Measurements from ENCODE around the gene TMEM42. TPM values are rescaled to one million over a fixed set of nuclear protein-coding genes. Genes with fewer than 3 reads are reported as not detected.
A peak's percentile ranks its signal among the peaks of the same experiment; 100 is the strongest.
"Not testable (repeated sequence)": the region's sequence is repeated elsewhere in the genome, so short reads cannot be mapped to it uniquely, and the experiment has no call there.

The TMEM42 gene
- polyA plus RNA-seq (ENCODE audit: low read depth in 6 of 6) = 10 to 100 TPM; 40.8 to 77.0 (median 47.2) TPM

DNA sequence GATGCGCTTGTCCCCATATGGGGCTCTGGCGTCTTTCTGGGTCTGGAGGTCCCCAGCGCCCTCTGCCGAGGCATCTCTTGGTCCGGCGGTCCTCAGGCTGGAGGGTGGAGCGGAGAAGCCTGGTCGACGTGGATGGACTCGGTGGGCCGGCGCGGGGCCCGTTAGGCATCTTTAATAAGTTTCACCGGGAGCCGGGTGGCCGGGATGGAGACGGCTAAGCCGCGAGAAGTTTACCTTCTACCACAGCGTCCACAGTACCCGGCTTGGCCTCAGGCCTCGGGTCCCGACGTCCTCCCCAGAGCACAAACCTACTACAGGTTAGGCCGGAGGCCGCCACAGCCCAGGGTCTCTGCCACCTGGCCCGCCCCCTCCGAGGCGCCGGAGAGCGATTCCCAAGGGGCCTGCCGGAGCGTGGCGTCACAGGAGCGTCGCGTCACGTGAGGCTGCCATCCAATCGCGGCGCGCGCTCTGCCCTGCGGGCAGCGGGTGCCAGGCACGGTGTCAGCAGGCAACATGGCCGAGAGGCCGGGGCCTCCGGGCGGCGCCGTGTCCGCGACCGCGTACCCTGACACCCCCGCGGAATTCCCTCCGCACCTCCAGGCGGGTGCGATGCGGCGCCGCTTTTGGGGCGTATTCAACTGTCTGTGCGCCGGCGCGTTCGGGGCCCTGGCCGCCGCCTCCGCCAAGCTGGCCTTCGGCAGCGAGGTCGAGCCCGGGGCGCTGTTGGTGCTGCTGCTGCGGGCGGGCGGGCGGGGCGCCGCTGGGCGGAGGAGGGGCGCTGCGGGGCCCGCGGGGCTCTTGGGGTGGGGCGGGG is at the start of gene TMEM42:
TSS of gene TMEM42 (plus strand) at position 501 of the 814 bp plus-strand sequence. CDS start at position 514, 13 bp downstream.
- peaks cover 0 to 2% of the 10 kb centered on the region in 2 donors for H3K36me3 Mint-ChIP-seq
- peak; percentile 92 for DNase-seq
- no peaks in the 10 kb centered on the region for H3K27me3 Mint-ChIP-seq
- no peaks in the 10 kb centered on the region for H3K9me3 Mint-ChIP-seq
- peak within 1 kb of the TSS; percentile 87 to 98 (median 96) for H3K27ac Mint-ChIP-seq
- peak within 1 kb of the TSS; percentile 86 to 94 (median 92) for H3K4me3 Mint-ChIP-seq
- peak; percentile 90 to 93 for ATAC-seq (ENCODE audit: low read depth in 2 of 2)
- peaks cover 17 to 34% (median 18%) of the 10 kb centered on the region in 3 donors for H3K4me1 Mint-ChIP-seq

DNA sequence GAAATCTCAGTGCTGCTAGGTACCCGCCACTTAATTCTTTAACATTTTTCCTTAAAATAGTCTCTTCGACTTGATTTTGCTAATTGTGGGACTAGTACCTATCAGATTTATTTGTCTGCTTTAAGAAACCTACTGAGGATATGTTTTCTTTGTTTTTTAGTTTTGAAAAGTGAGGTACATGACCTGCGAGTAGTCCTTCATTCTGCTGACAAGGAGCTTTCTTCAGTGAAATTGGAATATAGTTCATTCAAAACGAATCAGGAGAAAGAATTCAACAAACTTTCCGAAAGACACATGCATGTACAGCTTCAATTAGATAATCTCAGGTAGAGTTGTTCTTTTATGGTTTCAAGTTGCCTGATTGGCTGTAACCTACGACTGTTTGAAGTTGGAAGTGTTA is 47.0 kb upstream of the TMEM42 start:
- Mint-ChIP-seq H3K27me3 (no peaks in the 10 kb centered on the region), H3K4me1 (no peaks in the 10 kb centered on the region), H3K4me3 (no peak overlapping the region), H3K27ac (no peak overlapping the region), H3K36me3 (peaks cover 0 to 5% of the 10 kb centered on the region in 2 donors), H3K9me3 (peaks cover 0 to 7% (median 3%) of the 10 kb centered on the region in 7 donors)
- ATAC-seq (ENCODE audit: low read depth in 2 of 2) = no peak
- no peak for DNase-seq

DNA sequence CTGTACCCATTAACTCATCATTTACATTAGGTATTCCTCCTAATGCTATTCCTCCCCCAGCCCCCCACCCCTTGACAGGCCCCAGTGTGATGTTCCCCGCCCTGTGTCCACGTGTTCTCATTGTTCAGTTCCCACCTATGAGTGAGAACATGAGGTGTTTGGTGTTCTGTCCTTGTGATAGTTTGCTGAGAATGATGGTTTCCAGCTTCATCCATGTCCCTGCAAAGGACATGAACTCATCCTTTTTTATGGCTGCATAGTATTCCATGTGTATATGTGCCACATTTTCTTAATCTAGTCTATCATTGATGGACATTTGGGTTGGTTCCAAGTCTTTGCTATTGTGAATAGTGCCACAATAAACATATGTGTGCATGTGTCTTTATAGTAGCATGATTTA is 45.4 kb upstream of the TMEM42 start:
- DNase-seq; H3K4me3 Mint-ChIP-seq; H3K36me3 Mint-ChIP-seq; ATAC-seq (ENCODE audit: low read depth in 2 of 2); H3K27ac Mint-ChIP-seq; H3K27me3 Mint-ChIP-seq; H3K4me1 Mint-ChIP-seq; H3K9me3 Mint-ChIP-seq: not testable (repeated sequence)

DNA sequence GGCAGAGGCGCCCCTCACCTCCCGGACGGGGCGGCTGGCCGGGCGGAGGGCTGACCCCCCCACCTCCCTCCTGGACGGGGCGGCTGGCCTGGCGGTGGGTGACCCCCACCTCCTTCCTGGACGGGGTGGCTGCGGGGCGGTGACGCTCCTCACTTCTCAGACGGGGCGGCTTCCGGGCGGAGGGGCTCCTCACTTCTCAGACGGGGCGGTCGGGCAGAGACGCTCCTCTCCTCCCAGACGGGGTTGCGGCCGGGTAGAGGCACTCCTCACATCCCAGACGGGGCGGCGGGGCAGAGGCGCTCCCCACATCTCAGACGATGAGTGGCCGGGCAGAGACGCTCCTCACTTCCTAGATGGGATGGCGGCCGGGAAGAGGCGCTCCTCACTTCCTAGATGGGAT is 40.5 kb upstream of the TMEM42 start:
- not testable (repeated sequence) for H3K27me3 Mint-ChIP-seq; ATAC-seq (ENCODE audit: low read depth in 2 of 2); H3K27ac Mint-ChIP-seq; H3K4me3 Mint-ChIP-seq; H3K36me3 Mint-ChIP-seq; H3K4me1 Mint-ChIP-seq; DNase-seq
- peaks cover 2 to 12% (median 6%) of the 10 kb centered on the region in 7 donors for H3K9me3 Mint-ChIP-seq

DNA sequence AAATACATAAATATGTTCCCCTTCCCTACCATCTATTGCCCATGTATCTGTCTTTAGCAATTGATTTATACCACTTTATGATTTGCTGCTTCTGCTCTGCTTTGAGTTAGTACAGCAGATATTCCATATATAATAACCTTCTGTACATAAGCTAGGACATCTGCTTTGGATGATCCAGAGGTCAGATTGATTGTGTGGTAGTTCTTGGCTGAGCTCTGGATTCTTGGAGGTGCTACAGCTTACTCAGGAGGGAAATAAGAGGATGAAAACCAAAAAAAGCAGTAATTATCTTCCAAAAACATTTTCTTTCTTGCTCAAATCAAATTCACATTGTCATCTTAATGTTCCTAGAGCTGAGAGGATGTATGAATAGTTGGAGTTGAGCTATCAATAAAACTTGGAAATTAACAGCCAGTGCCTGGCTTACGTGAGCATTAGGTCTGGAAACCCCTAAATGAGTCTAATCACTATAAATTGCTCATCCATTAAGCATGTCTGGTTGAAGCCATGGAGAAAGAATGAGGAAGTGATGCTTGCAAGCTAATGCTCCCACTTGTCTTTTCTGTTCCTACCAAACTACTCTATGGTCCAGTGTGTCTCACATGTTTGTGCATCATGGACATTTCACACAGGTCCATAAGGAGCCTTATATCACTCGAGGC is 36.3 kb upstream of the TMEM42 start:
- peak overlapping the region in 1 of 6 donors; percentile 61 for H3K27ac Mint-ChIP-seq
- ATAC-seq (ENCODE audit: low read depth in 2 of 2) (no peak), DNase-seq (no peak)
- H3K36me3 Mint-ChIP-seq = no peaks in the 10 kb centered on the region
- H3K27me3 Mint-ChIP-seq = no peaks in the 10 kb centered on the region
- H3K9me3 Mint-ChIP-seq = peaks cover 0 to 8% (median 3%) of the 10 kb centered on the region in 7 donors
- H3K4me1 Mint-ChIP-seq = peaks cover 0 to 20% (median 0%) of the 10 kb centered on the region in 3 donors
- no peak overlapping the region for H3K4me3 Mint-ChIP-seq

DNA sequence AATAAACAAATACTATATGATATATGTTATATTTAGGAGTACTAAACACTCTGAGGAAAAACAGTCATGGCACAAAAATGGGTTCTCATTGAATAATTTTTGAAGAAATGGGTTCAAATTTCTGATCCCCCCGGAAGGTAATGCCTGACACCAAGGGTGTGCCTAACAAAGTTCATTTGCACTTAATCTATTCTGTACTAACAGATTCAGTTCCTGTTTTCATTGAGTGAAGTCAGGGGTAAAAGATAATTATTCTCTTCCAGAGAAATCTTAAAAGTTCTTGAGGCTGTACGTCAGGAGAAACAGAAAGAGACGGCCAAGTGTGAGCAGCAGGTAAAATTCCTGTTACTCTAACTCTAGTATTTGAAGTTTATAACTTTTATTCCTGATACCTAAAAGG is 34.5 kb upstream of the TMEM42 start:
- H3K27ac Mint-ChIP-seq = no peak overlapping the region
- no peak overlapping the region for H3K4me3 Mint-ChIP-seq
- DNase-seq (no peak), ATAC-seq (ENCODE audit: low read depth in 2 of 2) (peak; percentile 18 to 20)
- peaks cover 0 to 20% (median 0%) of the 10 kb centered on the region in 3 donors for H3K4me1 Mint-ChIP-seq
- H3K27me3 Mint-ChIP-seq = no peaks in the 10 kb centered on the region
- no peaks in the 10 kb centered on the region for H3K36me3 Mint-ChIP-seq
- peaks cover 0 to 4% (median 3%) of the 10 kb centered on the region in 7 donors for H3K9me3 Mint-ChIP-seq

DNA sequence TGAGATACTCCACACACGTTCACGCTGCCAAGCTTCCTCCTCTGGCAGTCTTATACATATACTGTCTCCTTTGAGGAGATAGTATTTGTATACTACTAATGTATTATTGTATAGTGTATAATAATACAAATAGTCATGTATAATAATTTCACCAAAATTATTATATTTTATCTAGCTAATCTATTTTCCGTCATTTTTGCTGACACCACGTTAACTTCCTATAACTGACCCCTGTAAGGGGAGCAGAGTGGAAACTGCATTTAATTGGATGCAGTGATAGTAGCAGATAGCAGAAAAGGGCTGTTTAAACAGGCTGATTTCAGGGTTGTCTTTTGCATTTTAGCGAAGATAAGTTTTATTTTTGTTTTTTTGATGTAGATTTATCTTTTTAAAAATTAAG is 30.5 kb upstream of the TMEM42 start:
- no peaks in the 10 kb centered on the region for H3K27me3 Mint-ChIP-seq
- no peak overlapping the region for H3K27ac Mint-ChIP-seq

DNA sequence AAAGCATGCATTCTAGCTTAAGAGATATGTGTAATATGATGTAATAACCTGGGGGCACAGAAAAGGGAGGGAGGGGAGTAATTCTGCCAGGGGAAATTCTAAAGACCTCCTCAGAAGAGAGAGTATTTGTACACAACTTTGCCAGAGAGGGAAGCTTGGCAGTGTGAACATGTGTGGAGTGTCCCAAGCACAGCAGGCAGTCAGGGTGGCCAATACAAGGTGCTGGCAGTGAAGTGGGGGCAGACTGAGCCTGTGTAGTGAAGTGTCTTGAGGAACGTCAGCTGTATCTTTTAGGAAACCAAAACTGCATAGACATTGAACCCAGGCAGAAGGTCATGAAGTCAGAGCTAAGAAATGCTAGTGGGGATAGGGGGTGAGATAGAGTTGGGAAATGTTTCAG is 29.7 kb upstream of the TMEM42 start:
- peaks cover 0 to 9% (median 0%) of the 10 kb centered on the region in 3 donors for H3K4me1 Mint-ChIP-seq
- H3K27ac Mint-ChIP-seq = peak overlapping the region in 1 of 6 donors; percentile 87
- peaks cover 6 to 16% of the 10 kb centered on the region in 2 donors for H3K36me3 Mint-ChIP-seq
- peaks cover 6 to 15% (median 12%) of the 10 kb centered on the region in 7 donors for H3K9me3 Mint-ChIP-seq
- H3K27me3 Mint-ChIP-seq = no peaks in the 10 kb centered on the region
- no peak for DNase-seq
- H3K4me3 Mint-ChIP-seq = no peak overlapping the region
- no peak for ATAC-seq (ENCODE audit: low read depth in 2 of 2)

More for the DNA sequence above, 30.5 kb upstream of the TMEM42 start:
- H3K4me3 Mint-ChIP-seq = no peak overlapping the region
- ATAC-seq (ENCODE audit: low read depth in 2 of 2) (no peak), DNase-seq (no peak)
- peaks cover 4 to 7% (median 5%) of the 10 kb centered on the region in 7 donors for H3K9me3 Mint-ChIP-seq
- H3K4me1 Mint-ChIP-seq = peaks cover 0 to 14% (median 0%) of the 10 kb centered on the region in 3 donors
- peaks cover 0 to 8% of the 10 kb centered on the region in 2 donors for H3K36me3 Mint-ChIP-seq

DNA sequence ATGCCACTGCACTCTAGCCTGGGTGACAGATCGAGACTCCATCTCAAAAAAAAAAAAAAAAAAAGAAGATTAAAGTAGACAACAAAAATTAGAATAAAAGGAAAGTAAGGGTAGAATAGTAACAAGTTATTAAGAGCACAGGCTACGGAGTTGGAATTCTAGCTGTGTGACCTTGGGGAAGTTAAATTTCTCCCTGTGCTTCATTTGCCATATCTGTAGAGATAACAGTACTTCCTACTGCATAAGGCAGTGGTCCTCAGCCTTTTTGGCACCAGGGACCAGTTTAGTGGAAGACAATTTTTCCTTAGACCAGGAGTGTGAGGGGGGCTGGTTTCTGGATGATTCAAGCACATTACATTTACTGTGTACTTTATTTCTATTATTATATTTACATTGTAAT is 28.7 kb upstream of the TMEM42 start:
- H3K4me3 Mint-ChIP-seq = no peak overlapping the region
- H3K4me1 Mint-ChIP-seq = no peaks in the 10 kb centered on the region
- peaks cover 6 to 18% of the 10 kb centered on the region in 2 donors for H3K36me3 Mint-ChIP-seq
- no peaks in the 10 kb centered on the region for H3K27me3 Mint-ChIP-seq
- peak overlapping the region in 2 of 6 donors; percentile 66 to 69 for H3K27ac Mint-ChIP-seq
- peaks cover 6 to 23% (median 14%) of the 10 kb centered on the region in 7 donors for H3K9me3 Mint-ChIP-seq
- ATAC-seq (ENCODE audit: low read depth in 2 of 2) (no peak), DNase-seq (no peak)

DNA sequence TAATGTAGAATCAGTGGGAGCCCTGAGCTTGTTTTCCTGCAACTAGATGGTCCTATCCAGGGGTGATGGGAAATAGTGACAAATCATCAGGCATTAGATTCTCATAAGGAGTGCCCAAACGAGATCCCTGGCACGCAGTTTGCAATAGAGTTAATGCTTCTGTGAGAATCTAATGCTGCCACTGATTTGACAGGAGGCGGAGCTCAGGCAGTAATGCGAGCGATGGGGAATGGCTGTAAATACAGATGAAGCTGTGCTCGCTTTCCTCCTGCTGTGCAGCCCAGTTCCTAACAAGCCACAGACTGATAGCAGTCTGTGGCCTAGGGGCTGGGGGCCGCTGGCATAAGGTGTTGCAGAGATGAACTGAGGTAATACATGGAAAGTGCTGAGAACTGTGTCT is 28.3 kb upstream of the TMEM42 start:
- no peak for DNase-seq
- Mint-ChIP-seq H3K36me3 (peaks cover 6 to 18% of the 10 kb centered on the region in 2 donors), H3K27me3 (no peaks in the 10 kb centered on the region), H3K4me1 (no peaks in the 10 kb centered on the region), H3K9me3 (peaks cover 6 to 23% (median 14%) of the 10 kb centered on the region in 7 donors), H3K4me3 (no peak overlapping the region), H3K27ac (no peak overlapping the region)
- ATAC-seq (ENCODE audit: low read depth in 2 of 2) = no peak

DNA sequence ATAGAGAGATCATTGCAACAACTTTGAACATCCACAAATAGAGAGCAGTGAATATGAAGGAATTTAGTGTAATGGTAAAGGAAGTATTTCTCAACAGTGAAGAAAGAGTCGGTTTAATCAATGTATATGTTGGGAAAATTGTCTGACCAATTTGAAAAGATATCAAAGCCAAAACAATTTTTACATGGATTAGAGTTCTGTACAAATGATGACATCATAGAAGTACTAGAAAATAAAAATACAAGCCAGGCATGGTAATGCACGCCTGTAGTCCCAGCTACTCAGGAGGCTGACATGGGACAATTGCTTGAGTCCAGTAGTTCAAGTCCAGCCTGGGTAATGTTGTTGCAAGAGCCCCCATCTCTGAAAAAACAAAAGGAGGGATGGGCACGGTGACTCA is 26.0 kb upstream of the TMEM42 start:
- Mint-ChIP-seq H3K9me3 (peaks cover 8 to 23% (median 14%) of the 10 kb centered on the region in 7 donors), H3K4me3 (no peak overlapping the region), H3K27me3 (no peaks in the 10 kb centered on the region), H3K27ac (no peak overlapping the region), H3K4me1 (no peaks in the 10 kb centered on the region), H3K36me3 (peaks cover 10 to 18% of the 10 kb centered on the region in 2 donors)
- ATAC-seq (ENCODE audit: low read depth in 2 of 2) (no peak), DNase-seq (no peak)

DNA sequence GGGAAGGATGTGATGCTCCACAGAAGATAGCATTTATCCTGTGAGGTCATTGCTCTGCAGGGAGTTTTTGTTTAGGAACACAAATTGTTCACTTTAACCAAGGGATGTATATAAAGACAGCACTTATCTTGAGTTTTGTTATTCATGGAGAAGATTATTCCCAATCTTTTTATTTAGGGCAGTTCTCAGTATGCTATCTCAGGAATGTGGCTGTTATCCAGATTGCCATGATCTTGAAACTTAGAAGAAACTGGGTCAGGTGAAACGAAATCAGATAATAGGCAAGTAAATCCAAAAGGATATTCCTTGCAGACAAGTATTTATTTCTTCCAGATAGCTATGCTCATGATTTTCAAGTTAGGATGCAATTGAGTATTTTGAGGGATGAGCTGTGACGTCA is 19.3 kb upstream of the TMEM42 start:
- ATAC-seq (ENCODE audit: low read depth in 2 of 2) (no peak), DNase-seq (no peak)
- Mint-ChIP-seq H3K9me3 (peaks cover 0 to 5% (median 2%) of the 10 kb centered on the region in 7 donors), H3K27ac (peak overlapping the region in 1 of 6 donors; percentile 9), H3K27me3 (no peaks in the 10 kb centered on the region), H3K36me3 (peaks cover 0 to 12% of the 10 kb centered on the region in 2 donors), H3K4me3 (no peak overlapping the region), H3K4me1 (no peaks in the 10 kb centered on the region)

- Mint-ChIP-seq H3K9me3 (no peaks in the 10 kb centered on the region), H3K36me3 (peaks cover 0 to 7% of the 10 kb centered on the region in 2 donors), H3K4me1 (no peaks in the 10 kb centered on the region), H3K27me3 (no peaks in the 10 kb centered on the region), H3K27ac (peak overlapping the region in 1 of 6 donors; percentile 6), H3K4me3 (no peak overlapping the region)
- DNase-seq = no peak
- ATAC-seq (ENCODE audit: low read depth in 2 of 2) = no peak
Measured at GRCh38 chr3:44845528-44846520, 15.9 kb upstream of the TMEM42 start.

Data from naive B cell (primary cell).